T-helper 1 cell treated with Interleukin-12 subunit alpha and Interleukin-12 subunit beta and Interleukin-4 antibody, amounts not matched to agents 30 ng/mL and 1 ng/mL, for 36 hours (primary cell): ENCODE results near the gene WFDC2. TPM values are rescaled to one million over a fixed set of nuclear protein-coding genes. Genes with fewer than 3 reads are reported as not detected.

ENCODE experiments used
- intact Hi-C: fragments of 100-400 bp; cut with micrococcal nuclease; formaldehyde crosslinking; loops from one replicate; pipeline ENCODE4 v1.15.1; 2024
- total RNA-seq: library from RNA; stranded (reverse); gene quantifications from 2 replicates; pipeline ENCODE4 v1.2.3, GENCODE V29; 2022

The WFDC2 gene
- total RNA-seq, 1 donor from 2014 or later: 0.34 TPM

DNA sequence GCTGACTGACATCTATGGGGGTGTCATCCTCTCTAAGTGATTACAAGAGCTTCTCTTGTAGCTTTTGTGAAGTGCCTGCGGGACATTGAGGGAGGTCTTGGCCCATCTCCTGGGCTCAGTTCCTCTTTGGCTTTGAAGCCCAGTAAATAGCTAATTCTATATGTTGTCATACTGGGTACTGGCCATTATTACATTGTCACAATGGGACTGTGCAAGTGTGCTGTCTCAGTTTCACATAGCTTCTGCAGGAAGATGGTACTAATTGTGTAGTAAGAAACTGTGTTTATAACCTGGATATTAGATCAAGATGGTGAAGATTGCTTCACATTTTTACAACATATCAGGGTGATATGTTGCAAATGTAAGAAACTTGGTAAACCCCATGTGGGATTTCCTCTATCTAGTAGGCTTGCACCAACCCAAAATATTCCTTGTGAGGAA lies 26.0 kb downstream of the WFDC2 start:
- intact Hi-C loops: no loop called here

DNA sequence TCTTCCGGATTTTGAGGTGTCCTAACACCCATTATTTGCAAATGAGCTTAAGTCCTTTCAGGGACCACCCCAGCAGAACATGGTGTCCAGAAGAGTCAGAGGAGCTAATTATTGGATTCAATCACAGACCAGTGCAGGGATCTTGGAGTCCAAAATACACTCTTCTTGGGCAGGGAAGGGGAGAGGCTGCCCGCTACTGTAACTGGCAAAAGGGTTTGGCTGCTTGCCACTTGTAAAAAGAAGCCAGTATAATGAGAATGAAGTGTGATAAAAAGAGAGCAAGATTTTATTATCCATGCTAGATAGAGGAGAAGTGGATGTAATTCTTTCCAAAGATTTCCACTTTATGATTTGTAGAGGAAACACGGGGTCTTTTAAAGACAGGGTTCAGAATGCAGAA lies 26.6 kb downstream of the WFDC2 start:
- intact Hi-C loops: no loop called here

DNA sequence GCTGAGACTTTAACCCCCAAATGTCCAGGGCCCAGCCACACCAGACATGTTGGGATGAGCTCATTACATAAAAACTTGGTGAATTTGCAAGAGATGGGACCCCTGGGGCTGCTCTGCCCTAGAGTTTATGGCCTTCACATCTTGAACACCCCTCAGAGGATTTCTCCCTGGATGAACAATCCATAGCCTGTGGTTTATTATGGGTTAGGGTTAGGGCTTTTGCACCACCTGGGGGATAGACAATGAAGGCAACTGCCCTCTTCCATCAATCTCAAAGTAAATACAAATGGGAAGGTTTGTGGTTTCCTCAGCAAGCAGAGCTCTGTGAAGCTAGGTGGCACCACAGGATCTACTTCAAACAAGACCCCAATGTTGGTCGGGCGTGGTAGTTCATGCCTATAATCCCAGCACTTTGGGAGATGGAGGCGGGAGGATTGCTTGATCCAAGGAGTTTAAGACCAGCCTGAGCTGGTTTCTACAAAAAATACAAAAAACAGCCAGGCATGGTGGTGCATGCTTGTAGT lies 28.5 kb downstream of the WFDC2 start:
- intact Hi-C loops: no loop called here

DNA sequence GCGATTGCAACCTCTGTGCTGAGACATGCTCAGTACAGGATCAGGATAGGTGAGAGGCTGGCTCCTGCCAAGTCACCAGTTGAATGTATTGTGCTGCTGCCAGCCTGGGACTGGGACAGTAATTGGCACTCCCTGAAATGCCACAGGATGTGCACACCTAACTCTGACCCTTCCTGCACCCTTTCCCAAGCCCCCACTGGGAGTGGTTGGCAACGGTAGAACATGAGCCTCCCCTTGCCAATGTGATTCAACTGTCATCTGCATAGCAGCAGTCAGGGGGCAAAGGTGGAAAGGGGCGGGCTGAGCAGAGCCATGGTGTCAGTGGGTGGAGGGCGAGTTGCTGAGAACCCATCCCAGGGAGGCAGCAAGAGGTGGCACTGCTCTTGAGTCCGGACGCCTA lies 30.5 kb downstream of the WFDC2 start:
- intact Hi-C loops: no loop called here

DNA sequence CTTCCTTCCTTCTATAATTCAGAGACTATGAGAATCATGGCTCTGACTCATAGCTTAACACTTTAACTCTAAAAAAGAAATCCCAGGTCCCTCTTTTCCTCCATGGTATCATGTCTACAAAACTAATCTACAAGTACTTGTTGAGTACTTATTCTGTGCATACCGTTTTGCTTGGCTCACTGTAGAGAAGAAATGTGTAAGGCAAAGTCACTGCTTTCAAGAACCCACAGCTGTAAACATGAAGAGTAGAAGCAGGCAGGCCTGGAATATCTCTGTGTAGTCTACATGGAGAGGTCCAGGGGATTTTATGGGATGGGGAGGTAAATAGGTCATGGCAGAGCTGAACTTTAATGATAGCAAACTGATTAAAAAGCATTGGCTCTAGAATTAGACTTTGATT lies 32.0 kb downstream of the WFDC2 start:
- intact Hi-C loops: no loop called here

DNA sequence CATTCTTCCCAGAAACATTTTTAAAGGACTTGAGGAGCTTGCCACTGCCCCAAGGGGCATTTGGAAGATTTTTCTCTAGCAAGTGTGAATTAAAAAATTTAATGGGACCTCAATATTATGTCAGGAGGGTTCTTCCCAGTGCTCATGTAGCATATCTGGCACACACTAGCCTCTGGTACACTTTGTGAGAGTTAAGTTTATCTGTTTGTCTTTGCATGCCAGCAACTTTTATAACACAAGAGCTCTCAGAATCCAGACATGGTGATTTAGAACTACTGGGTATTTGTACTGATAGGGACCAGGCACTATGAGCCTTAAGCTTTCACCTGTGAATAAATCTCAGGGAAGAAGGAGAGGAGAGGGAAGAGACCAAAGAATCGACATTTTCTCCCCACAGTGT lies 33.0 kb downstream of the WFDC2 start:
- intact Hi-C loops: no loop called here

DNA sequence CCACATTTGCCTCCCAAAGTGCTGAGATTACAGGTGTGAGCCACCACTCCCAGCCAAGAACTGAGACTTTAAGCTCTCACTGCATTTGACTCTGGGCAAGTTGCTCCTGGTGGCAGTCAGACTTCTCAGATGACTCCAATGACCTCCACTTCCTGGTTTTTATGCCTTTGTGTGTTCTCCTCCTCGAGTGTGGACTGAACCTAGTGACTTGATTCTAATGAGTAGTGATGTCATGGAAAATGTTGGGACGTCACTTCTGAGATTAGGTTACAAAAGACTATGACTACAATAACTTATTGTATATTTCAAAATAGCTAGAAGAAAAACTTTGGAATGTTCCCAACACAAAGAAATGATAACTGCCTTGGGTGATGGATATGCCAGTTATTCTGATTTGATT lies 33.9 kb downstream of the WFDC2 start:
- intact Hi-C loops: no loop called here

DNA sequence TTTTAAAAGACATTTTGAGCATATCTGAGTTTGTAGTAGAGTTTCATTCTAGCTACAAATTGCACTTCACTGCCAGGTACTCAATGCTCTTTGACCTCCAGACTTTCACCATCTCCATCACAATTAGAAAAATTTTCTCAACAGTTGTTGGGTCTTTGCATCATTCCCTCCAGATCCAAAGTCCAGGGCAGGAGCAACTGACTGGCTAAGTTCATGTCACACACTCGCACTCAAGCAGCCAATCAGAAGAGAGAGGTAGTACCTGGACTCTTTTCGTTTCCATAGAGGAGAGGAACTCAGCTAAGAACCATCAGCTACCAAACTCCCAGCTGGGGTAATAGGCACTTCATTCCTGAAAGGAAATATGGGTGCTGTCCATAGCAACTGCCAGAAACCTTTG lies 36.8 kb downstream of the WFDC2 start:
- intact Hi-C loops: no loop called here

DNA sequence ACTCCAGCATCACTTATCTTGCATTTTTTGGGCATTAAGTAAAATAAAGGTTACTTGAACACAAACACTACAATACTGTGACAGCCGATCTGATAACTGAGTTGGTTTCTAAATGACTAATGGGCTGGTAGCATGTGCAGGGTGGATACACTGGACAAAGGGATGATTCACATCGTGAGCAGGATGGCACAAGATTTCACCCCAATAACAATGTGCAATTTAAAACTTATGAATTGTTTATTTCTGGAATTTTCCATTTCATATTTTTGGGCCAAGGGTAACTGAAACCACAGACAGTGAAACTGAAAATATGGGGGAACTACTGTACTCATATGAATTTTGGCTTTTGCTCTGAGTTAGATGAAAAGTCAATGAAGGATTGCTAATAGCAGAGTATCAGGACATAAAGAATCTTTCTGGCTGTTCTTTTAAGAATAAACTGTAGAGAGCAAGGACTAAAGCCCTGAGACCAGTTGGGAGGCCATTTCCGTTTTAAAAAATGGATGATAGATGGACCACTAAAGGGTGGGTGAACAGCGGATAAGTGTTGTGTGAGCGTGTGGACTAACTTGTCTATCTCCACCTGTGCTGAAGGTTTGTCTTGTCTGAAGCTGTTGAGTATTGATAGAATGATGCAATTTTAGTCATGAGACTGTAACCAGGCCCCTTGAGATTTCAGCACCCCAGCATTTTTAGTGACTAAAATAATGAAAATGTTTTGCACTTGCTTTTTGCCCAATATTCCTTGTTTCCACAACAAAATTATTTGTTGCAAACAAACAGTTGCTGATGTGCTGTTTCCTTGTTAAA lies 37.7 kb downstream of the WFDC2 start:
- intact Hi-C loops: no loop called here

DNA sequence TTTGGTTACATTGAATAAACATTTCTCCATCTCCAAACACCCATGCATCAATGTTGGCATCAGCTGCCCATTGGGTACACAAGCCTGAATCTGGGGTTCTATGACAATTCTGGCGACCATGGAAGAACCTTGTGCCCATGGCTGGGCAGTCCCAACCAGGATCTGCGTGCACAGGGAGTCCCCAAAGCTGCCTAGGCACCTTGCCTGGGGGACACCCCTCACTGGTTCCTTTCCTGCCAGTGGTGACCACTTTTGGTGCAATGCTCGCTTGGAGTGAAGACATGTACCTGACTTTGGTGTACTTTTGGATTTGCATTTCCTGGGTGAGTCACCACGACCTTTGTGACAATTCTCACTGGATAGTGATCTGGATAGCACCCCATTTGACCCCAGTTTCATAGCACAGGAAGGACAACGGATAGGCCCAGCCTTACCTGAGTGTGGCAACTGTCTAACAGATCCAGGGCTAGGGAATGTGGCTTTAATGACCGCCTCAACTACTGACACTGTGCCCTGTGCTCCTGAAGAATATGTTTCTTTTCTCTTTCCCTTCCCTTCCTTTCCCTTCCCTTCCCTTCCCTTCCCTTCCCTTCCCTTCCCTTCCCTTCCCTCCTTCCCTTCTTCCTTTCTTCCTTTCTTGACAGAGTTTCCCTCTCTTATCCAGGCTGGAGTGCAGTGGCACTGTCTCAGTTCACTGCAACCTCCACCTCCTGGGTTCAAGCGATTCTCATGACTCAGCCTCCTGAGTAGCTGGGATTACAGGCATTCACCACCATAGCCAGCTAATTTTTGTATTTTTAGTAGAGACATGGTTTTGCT lies 38.7 kb downstream of the WFDC2 start:
- intact Hi-C loops: no loop called here

DNA sequence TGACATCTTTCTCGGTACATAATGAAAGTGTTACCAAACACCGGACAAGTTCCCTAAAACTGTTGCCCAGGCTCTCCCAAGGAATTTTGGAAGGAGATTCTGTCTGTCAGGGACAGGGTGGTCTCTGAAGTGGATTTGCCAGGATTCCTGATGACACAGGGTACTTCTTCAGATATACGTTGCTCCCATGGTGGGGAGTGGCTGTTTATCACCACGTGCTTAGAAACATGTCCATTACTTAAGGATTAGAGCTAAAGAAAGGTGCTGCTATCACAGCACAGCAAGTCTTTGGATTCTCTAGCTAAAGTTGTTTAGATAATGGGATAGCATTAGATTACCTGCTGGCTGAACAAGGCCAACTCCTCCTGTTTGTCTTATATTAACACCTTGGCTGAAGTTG lies 39.5 kb downstream of the WFDC2 start:
- intact Hi-C loops: no loop called here

DNA sequence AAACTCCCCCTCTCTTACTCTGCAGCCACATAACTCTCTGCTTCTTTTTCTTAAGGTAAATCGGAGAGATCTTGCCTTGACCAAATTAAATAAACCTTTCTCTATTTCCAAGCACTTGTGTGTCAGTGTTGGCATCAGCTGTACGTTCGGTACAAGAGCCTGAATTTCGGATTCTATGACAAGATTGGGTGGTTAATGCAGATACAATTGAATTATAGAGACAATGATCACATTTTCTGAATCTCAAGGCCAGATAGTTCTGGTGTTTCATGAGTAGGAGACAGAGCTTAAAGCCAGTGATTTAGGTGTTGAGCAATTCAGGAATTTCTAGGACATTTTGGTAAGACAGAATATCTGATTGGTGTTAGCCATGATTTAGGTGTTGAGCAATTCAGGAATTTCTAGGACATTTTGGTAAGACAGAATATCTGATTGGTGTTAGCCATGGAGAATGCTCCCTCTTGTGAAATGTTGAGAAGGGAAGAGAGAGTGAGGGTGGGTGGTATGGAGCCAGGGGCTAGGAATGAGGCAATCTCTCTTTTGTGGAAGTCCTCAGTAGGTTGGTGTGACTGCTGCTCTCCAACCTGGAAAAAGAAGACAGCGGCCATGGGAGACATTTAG lies 40.8 kb downstream of the WFDC2 start:
- intact Hi-C loops: no loop called here

DNA sequence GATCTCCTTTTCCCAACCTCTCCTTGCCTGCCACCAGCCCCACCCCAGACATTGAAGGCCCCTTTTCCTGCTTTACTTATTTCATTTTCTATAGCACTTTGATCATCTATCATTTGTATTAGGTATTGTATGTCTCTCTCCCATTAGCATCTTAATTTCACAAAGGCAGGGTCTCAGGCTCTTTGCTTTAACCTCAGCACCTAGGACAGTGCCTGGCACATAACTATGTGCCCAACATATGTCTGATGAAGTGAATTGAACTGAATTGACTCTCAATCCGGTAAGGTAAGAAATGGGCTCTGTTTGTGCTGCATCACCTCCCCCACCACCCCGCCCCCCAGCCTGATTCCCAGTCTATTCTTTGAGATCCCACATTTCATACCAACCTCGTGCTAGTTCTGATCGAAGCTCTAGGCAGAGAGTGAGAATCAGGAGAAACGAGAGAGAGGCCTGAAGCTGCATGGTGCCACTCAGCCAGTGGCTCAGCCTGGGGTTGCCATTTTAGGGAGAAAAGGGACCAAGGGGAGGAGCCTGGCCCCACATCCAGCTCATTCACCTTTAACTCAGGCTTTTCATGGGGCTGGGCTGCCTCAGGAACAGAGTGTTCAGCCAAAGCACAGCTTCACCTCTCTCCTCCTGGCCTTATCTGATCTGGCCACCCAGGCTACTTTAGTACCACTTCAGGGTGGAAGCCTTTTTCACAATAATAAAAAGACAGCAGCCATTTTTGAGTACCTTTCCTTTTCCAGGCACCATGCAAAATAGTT lies 45.8 kb downstream of the WFDC2 start, which contains the start of gene SPINT3:
SPINT3 (minus strand) TSS at position 476 of the 767 bp plus-strand sequence; CDS start at position 462, 14 bp downstream.
- intact Hi-C loops: no loop called here

DNA sequence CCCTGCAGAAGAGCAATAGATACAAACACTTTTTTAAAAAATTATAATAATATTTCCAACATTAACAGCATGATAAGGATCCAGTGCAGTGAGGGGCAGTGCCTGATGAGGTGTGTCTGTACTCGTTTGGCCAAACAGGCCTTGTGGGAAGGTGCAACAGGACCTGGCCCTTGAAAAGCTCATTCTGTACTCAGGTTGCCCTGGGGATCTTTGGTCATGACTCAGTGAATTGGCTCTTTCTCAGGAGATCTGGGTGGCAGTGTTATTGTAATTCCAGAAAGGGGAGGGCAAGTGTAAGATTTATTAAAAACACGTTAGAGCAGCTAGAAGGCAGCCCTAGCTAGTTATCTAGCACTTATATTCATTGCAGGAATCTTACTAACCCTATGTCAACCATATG lies 48.7 kb downstream of the WFDC2 start:
- intact Hi-C loops: no loop called here

DNA sequence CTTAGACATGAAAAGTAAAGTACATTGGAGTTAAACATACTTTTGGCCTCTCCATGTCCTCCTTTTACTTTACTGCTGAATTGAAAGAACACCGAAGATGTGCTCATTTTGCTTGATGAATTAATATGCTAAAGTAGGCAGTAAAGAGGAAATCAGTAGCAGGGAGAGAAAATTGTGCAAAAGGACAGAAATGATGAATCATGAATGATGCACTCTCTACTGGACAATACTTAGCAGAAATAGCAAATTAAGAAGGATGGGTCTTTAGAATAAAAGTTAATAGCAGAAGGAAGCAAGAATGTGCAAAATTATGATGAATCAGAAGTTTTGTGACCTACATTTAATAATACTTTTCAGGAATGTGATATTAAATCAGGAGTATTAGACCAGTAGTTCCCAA lies 54.3 kb downstream of the WFDC2 start:
- intact Hi-C loops: no loop called here

DNA sequence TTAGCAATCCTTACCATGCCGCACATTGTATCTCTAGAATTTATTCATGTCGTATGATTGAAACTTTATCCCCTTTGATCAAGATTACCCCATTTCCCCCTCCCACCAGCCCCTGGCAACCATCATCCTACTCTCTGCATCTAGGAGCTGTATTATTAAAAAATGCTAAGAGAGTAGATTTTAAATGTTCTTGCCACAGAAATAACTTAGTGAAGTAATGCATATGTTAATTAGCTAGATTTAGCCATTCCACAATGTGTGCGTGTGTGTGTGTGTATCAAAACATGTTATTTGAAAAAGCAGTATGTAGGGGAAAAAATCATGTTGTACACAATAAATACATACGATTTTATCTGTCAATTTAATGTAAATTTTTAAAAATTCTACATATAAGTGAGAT lies 57.7 kb downstream of the WFDC2 start:
- intact Hi-C loops: no loop called here

Other genes starting within 250 kb of the WFDC2 start
- gene SEMG2, start 248.4 kb upstream of the WFDC2 start, total RNA-seq: not detected in 2 replicates
- gene SLPI, start 215.2 kb upstream of the WFDC2 start, total RNA-seq: 0.64 and 0.88 TPM in 2 replicates
- gene RBPJL, start 162.9 kb upstream of the WFDC2 start, total RNA-seq: 0.17 TPM in 1 of 2 replicates, not detected in the other
- 6.1 and 6.7 TPM in 2 replicates for gene MATN4, start 161.5 kb upstream of the WFDC2 start, total RNA-seq
- gene SDC4, start 121.3 kb upstream of the WFDC2 start, total RNA-seq: 89.7 and 90.4 TPM in 2 replicates
- gene SYS1, start 106.6 kb upstream of the WFDC2 start, total RNA-seq: 30.7 and 32.2 TPM in 2 replicates
- gene TP53TG5, start 91.4 kb upstream of the WFDC2 start, total RNA-seq: not detected in 2 replicates
- gene DBNDD2, start 61.5 kb upstream of the WFDC2 start, total RNA-seq: 19.6 and 22.5 TPM in 2 replicates
- 85.2 and 87.5 TPM in 2 replicates for gene PIGT, start 53.6 kb upstream of the WFDC2 start, total RNA-seq
- not detected in 2 replicates for gene SPINT3, start 45.9 kb downstream of the WFDC2 start, total RNA-seq
- gene WFDC6, start 69.7 kb downstream of the WFDC2 start, total RNA-seq: not detected in 2 replicates
- not detected in 2 replicates for gene EPPIN, start 77.6 kb downstream of the WFDC2 start, total RNA-seq
- not detected in 2 replicates for gene WFDC8, start 109.5 kb downstream of the WFDC2 start, total RNA-seq
- not detected in 2 replicates for gene WFDC10A, start 160.0 kb downstream of the WFDC2 start, total RNA-seq
- gene WFDC9, start 161.5 kb downstream of the WFDC2 start, total RNA-seq: not detected in 2 replicates
- gene WFDC11, start 200.5 kb downstream of the WFDC2 start, total RNA-seq: not detected in 2 replicates
- gene WFDC13, start 232.3 kb downstream of the WFDC2 start, total RNA-seq: not detected in 2 replicates
- gene WFDC10B, start 235.3 kb downstream of the WFDC2 start, total RNA-seq: not detected in 2 replicates